ENCODE data around the gene LRP6. TPM values are rescaled to one million over a fixed set of nuclear protein-coding genes. Genes with fewer than 3 reads are reported as not detected.

LRP6 gene
- total and polyA plus RNA-seq, 10 of the 15 experiments (the other 5 are each of a cell fraction or from before 2014, with no cell fraction given) = 1.5 to 14.9 (median 6.1) TPM

DNA sequence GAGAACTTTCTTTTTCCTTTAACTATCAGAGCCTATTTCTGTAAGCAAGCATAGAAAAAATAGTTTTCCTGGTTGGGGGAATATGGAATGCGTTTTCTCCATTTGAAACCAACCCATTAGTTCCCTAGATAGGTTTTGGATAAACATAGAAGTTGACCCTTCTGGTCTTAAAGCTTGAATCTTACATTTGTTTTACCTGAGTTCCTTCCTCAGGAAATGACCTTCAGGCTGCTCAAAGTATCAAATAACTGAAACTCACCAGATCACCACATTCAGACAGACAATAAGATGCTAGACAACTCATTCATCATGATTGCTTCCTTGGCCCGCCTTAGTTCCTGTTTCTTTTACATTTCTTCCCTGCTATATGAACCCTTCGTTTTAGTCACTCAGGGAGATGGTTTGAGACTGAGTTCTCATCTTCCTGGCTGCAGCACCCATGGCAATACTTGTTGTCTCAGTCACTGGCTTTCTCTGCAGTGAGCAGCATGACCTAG, 52.2 kb downstream of the LRP6 start:
- DNase-seq (ENCODE audit: low read depth, low spot score) (peak; percentile 35), FAIRE-seq (no peak), ATAC-seq (peak; percentile 73)
- Histone ChIP-seq H3K27ac (ENCODE audit: control insufficient read depth, insufficient read depth) (no peak overlapping the region), H3K4me2 (ENCODE audit: control insufficient read depth, insufficient read depth) (no peak overlapping the region), H3K36me3 (ENCODE audit: control insufficient read depth in 2 of 2, insufficient read depth in 2 of 2, low read length in 1 of 2) (no peaks in the 10 kb centered on the region), H3K4me3 (no peak overlapping the region), H3K9ac (ENCODE audit: control insufficient read depth, insufficient read depth, low read length) (no peak overlapping the region), H3K27me3 (replicated peaks in 1 of 2; ENCODE audit: control insufficient read depth in 2 of 2, insufficient read depth in 2 of 2, low read length in 1 of 2) (no peaks in the 10 kb centered on the region), H4K20me1 (ENCODE audit: control insufficient read depth, insufficient read depth) (no peaks in the 10 kb centered on the region), H3K4me1 (ENCODE audit: control insufficient read depth, insufficient read depth, low read length) (peaks cover 6% of the 10 kb centered on the region), H3K9me3 (replicated peaks; ENCODE audit: control insufficient read depth, insufficient read depth, low read length) (no peaks in the 10 kb centered on the region; the same call in 2 of the 3 replicates), H3K79me2 (ENCODE audit: control insufficient read depth, insufficient read depth, low read length) (peaks cover 2% of the 10 kb centered on the region), H2AFZ (ENCODE audit: control insufficient read depth, low read depth, low read length) (no peak overlapping the region)
- no TSS peak for BruUV-seq (replicated peaks)
- CTCF ChIA-PET = interaction anchor here (1.0 kb wide), 1 partner anchor 24 kb away, joined by 3 read pairs; no protein-coding TSS in a partner anchor
- RAD21 ChIA-PET (ENCODE audit: unreplicated experiment) = no interaction called here
- TF ChIP-seq IKZF2 (IDR thresholded peaks at IDR 0.05) (0 out of 4 replicates have a peak, but pooled peaks of 1 of the 2 experiments have one; percentile 20), MTA2 (IDR thresholded peaks at IDR 0.05; ENCODE audit: low read depth) (0 out of 2 replicates have a peak, but pooled peaks have one; percentile 16), IKZF1 (conservative IDR thresholded peaks at IDR 0.05) (peak; percentile 29; the same call in 1 of the 2 replicates), ETV6 (conservative IDR thresholded peaks at IDR 0.05 in 1 of 2, IDR thresholded peaks at IDR 0.05 in 1 of 2; ENCODE audit: borderline replicate concordance in 1 of 2, low read depth in 1 of 2) (peak in 1 of 2 experiments; percentile 79; a peak in 1 of 4 replicates), ZNF217 (IDR thresholded peaks at IDR 0.05) (no peak)
- TF ChIP-seq, protein P1, sequence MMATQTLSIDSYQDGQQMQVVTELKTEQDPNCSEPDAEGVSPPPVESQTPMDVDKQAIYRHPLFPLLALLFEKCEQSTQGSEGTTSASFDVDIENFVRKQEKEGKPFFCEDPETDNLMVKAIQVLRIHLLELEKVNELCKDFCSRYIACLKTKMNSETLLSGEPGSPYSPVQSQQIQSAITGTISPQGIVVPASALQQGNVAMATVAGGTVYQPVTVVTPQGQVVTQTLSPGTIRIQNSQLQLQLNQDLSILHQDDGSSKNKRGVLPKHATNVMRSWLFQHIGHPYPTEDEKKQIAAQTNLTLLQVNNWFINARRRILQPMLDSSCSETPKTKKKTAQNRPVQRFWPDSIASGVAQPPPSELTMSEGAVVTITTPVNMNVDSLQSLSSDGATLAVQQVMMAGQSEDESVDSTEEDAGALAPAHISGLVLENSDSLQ (IDR thresholded peaks at IDR 0.05) = peak; percentile 22; the same call in 1 of the 2 replicates
- in situ Hi-C loops (cut with MboI) (no loop called here), intact Hi-C loops (cut with micrococcal nuclease; ENCODE audit: unreplicated experiment) (loop anchor here (5.0 kb wide), 2 partner anchors 42 to 53 kb away; partner anchors contain the start of gene LRP6)
- POLR2A ChIA-PET = no interaction called here
- WGBS (ENCODE audit: insufficient coverage, insufficient replicate concordance, low lambda C conversion rate, missing lambda C conversion rate) = 47% methylated on average over 3 of the region's 3 CpGs
- SMC1A ChIA-PET (ENCODE audit: uncharacterized antibody, unreplicated experiment) = interaction anchor here (0.7 kb wide), 1 partner anchor 27 kb away, joined by 3 read pairs; no protein-coding TSS in a partner anchor

Measured in GM12878 (cell line).